ENCODE data around the gene C20orf202.

Gene C20orf202

DNA sequence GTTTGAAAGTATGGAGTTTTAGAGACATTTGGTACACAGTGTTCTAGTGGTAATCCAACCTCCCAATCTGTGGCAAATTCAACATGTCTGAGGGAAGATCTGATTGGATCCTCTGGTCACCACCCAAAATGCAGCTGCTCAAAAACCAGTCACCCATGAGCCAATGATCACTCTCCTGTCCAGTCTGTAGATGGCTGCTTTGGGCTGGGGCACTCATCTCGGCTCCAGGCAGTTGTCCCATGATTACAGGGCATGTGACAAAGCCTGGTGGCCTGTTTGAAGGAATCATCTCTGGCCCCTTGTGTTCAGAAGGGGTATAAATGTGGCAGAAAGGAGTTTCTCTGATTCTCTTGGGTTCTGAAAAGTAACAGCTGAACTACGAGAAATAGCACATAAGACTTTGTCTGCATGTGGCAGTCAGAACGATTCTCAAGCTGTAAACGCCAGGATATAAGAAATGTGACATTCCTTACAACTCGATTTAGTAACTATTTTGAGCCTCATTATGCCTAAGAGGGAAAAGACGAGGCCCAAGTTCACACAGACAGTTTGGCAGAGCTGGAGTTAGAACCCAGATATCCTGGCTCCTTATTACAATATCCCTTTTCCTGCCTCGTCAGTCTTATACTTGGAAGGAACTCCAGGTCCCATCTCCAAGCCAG, 3.9 kb upstream of the C20orf202 start:
- Histone ChIP-seq H3K9me3 (ENCODE audit: insufficient read depth, low read length, severe bottlenecking) (peaks cover 2% of the 10 kb centered on the region), H3K36me3 (ENCODE audit: insufficient read depth, low read length) (no peaks in the 10 kb centered on the region), H3K4me2 (ENCODE audit: insufficient read depth, low read length) (no peak overlapping the region), H3K27ac (ENCODE audit: low read length) (no peak overlapping the region), H3K79me2 (ENCODE audit: insufficient read depth, low read length) (no peaks in the 10 kb centered on the region), H3K4me1 (ENCODE audit: insufficient read depth, low read length) (no peaks in the 10 kb centered on the region), H4K20me1 (ENCODE audit: insufficient read depth, low read length) (0 out of 2 replicates have a peak, but pooled peaks cover 4% of the 10 kb centered on the region), H3K4me3 (ENCODE audit: low read depth in 1 of 2, low read length in 2 of 2) (no peak overlapping the region), H3K9ac (ENCODE audit: low read depth, low read length) (no peak overlapping the region), H2AFZ (ENCODE audit: low read depth, low read length) (no peak overlapping the region), H3K27me3 (ENCODE audit: insufficient read depth, low read length, poor library complexity) (no peaks in the 10 kb centered on the region)
- ATAC-seq (ENCODE audit: insufficient read depth, low read depth) (no peak), DNase-seq (no peak)
- no peak for TF ChIP-seq EZH2 (IDR thresholded peaks at IDR 0.05; ENCODE audit: borderline replicate concordance, low read depth, low read length, severe bottlenecking)
- TF ChIP-seq, protein P1, sequence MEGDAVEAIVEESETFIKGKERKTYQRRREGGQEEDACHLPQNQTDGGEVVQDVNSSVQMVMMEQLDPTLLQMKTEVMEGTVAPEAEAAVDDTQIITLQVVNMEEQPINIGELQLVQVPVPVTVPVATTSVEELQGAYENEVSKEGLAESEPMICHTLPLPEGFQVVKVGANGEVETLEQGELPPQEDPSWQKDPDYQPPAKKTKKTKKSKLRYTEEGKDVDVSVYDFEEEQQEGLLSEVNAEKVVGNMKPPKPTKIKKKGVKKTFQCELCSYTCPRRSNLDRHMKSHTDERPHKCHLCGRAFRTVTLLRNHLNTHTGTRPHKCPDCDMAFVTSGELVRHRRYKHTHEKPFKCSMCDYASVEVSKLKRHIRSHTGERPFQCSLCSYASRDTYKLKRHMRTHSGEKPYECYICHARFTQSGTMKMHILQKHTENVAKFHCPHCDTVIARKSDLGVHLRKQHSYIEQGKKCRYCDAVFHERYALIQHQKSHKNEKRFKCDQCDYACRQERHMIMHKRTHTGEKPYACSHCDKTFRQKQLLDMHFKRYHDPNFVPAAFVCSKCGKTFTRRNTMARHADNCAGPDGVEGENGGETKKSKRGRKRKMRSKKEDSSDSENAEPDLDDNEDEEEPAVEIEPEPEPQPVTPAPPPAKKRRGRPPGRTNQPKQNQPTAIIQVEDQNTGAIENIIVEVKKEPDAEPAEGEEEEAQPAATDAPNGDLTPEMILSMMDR (IDR thresholded peaks at IDR 0.05; ENCODE audit: borderline replicate concordance, extremely low read depth, low read length, poor library complexity, severe bottlenecking): no peak

DNA sequence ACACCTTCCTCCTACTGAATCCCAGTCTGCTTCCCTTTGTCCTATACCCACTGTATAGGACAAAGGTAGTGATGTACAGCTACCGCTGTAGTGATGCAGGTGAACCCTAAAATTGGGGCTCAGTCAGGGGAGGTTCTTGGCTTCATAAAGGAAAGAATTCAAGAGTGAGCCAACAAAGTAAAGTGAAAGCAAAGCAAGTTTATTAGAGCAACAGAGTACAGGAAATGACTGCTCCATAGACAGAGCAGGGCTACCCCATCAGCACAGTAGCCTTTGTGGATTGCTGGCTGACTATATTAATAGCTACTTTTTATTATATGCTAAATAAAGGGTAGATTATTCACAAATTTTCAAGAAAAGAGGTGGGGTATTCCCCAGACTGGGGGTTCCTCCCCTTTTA, 3.3 kb upstream of the C20orf202 start:
- no peak for DNase-seq
- Histone ChIP-seq H3K27me3 (ENCODE audit: insufficient read depth, low read length, poor library complexity) (no peaks in the 10 kb centered on the region), H3K9me3 (ENCODE audit: insufficient read depth, low read length, severe bottlenecking) (peaks cover 2% of the 10 kb centered on the region), H3K9ac (ENCODE audit: low read depth, low read length) (no peak overlapping the region), H3K36me3 (ENCODE audit: insufficient read depth, low read length) (no peaks in the 10 kb centered on the region), H4K20me1 (ENCODE audit: insufficient read depth, low read length) (0 out of 2 replicates have a peak, but pooled peaks cover 4% of the 10 kb centered on the region), H3K4me3 (ENCODE audit: low read depth in 1 of 2, low read length in 2 of 2) (no peak overlapping the region), H3K4me2 (ENCODE audit: insufficient read depth, low read length) (no peak overlapping the region), H3K4me1 (ENCODE audit: insufficient read depth, low read length) (no peaks in the 10 kb centered on the region), H2AFZ (ENCODE audit: low read depth, low read length) (no peak overlapping the region), H3K27ac (ENCODE audit: low read length) (no peak overlapping the region), H3K79me2 (ENCODE audit: insufficient read depth, low read length) (no peaks in the 10 kb centered on the region)
- no peak for TF ChIP-seq EZH2 (IDR thresholded peaks at IDR 0.05; ENCODE audit: borderline replicate concordance, low read depth, low read length, severe bottlenecking)
- TF ChIP-seq, protein P1 (IDR thresholded peaks at IDR 0.05; ENCODE audit: borderline replicate concordance, extremely low read depth, low read length, poor library complexity, severe bottlenecking): no peak
- ATAC-seq (ENCODE audit: insufficient read depth, low read depth): 0 out of 3 replicates have a peak, but pooled peaks have one; percentile 40

DNA sequence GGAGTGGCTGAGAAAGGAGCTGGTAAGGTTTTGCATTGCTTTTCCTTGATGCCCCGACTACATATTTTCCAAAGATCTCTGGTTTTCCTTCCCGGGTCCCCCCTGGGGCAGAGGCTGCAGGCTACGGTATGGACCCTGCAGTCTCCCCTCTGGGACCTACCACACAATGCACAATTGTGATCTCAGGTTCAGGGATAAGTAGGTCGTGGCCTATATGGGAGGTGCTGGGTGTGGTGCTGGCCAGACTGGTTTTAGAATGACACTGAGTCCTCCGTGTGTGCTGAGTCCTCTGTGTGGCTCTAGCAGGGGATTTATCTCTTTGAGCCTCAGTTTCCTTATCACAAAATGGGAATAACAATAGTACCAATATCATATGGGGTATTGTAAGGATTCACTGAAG, 376 bp downstream of the C20orf202 start:
- Histone ChIP-seq H3K27me3 (ENCODE audit: insufficient read depth, low read length, poor library complexity) (peaks cover 4% of the 10 kb centered on the region), H3K4me3 (ENCODE audit: low read depth in 1 of 2, low read length in 2 of 2) (no peak overlapping the region), H4K20me1 (ENCODE audit: insufficient read depth, low read length) (no peaks in the 10 kb centered on the region), H3K4me2 (ENCODE audit: insufficient read depth, low read length) (no peak overlapping the region), H3K9me3 (ENCODE audit: insufficient read depth, low read length, severe bottlenecking) (no peaks in the 10 kb centered on the region), H2AFZ (ENCODE audit: low read depth, low read length) (no peak overlapping the region), H3K36me3 (ENCODE audit: insufficient read depth, low read length) (no peaks in the 10 kb centered on the region), H3K27ac (ENCODE audit: low read length) (no peak overlapping the region), H3K4me1 (ENCODE audit: insufficient read depth, low read length) (no peaks in the 10 kb centered on the region), H3K79me2 (ENCODE audit: insufficient read depth, low read length) (no peaks in the 10 kb centered on the region), H3K9ac (ENCODE audit: low read depth, low read length) (no peak overlapping the region)
- DNase-seq: no peak
- TF ChIP-seq, protein P1 (IDR thresholded peaks at IDR 0.05; ENCODE audit: borderline replicate concordance, extremely low read depth, low read length, poor library complexity, severe bottlenecking): no peak
- no peak for TF ChIP-seq EZH2 (IDR thresholded peaks at IDR 0.05; ENCODE audit: borderline replicate concordance, low read depth, low read length, severe bottlenecking)
- no peak for ATAC-seq (ENCODE audit: insufficient read depth, low read depth)

Data from DND-41 (cell line).